Measurements from ENCODE around the gene ASH1L.

The ASH1L gene

DNA sequence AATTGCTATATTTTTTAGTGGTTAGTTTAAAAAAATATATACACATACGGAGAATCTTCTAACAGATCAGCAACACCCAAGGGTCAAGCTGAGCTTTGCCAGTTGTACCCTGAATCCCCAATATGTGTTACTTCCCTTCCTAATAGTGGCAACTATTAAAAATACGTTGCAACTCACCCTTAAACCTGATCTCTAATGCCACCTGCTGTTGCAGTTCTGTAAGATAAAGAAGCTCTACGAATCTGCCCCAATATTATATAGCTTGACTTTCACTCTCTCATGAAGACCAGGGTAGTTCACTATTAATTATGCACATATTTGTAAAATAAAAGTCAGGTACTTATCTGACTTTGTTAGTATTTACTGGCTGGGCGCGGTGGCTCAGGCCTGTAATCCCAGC is 58.4 kb downstream of the ASH1L start:
- no peak for TF ChIP-seq FOXP2 (optimal IDR thresholded peaks at IDR 0.05; ENCODE audit: borderline replicate concordance, extremely low read depth, extremely low read length, insufficient read depth)
- TF ChIP-seq, protein P1, sequence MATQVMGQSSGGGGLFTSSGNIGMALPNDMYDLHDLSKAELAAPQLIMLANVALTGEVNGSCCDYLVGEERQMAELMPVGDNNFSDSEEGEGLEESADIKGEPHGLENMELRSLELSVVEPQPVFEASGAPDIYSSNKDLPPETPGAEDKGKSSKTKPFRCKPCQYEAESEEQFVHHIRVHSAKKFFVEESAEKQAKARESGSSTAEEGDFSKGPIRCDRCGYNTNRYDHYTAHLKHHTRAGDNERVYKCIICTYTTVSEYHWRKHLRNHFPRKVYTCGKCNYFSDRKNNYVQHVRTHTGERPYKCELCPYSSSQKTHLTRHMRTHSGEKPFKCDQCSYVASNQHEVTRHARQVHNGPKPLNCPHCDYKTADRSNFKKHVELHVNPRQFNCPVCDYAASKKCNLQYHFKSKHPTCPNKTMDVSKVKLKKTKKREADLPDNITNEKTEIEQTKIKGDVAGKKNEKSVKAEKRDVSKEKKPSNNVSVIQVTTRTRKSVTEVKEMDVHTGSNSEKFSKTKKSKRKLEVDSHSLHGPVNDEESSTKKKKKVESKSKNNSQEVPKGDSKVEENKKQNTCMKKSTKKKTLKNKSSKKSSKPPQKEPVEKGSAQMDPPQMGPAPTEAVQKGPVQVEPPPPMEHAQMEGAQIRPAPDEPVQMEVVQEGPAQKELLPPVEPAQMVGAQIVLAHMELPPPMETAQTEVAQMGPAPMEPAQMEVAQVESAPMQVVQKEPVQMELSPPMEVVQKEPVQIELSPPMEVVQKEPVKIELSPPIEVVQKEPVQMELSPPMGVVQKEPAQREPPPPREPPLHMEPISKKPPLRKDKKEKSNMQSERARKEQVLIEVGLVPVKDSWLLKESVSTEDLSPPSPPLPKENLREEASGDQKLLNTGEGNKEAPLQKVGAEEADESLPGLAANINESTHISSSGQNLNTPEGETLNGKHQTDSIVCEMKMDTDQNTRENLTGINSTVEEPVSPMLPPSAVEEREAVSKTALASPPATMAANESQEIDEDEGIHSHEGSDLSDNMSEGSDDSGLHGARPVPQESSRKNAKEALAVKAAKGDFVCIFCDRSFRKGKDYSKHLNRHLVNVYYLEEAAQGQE (IDR thresholded peaks at IDR 0.05; ENCODE audit: insufficient read depth in 1 of 2, low read depth in 2 of 2, low read length in 2 of 2) = no peak
- TF ChIP-seq SIN3A (IDR thresholded peaks at IDR 0.05; ENCODE audit: borderline replicate concordance, insufficient read depth, low read length) = no peak
- no peak for TF ChIP-seq POLR2AphosphoS5 (IDR thresholded peaks at IDR 0.05; ENCODE audit: low read depth, low read length)
- no peak for TF ChIP-seq TAF1 (IDR thresholded peaks at IDR 0.05; ENCODE audit: borderline replicate concordance, insufficient read depth, low read length)

DNA sequence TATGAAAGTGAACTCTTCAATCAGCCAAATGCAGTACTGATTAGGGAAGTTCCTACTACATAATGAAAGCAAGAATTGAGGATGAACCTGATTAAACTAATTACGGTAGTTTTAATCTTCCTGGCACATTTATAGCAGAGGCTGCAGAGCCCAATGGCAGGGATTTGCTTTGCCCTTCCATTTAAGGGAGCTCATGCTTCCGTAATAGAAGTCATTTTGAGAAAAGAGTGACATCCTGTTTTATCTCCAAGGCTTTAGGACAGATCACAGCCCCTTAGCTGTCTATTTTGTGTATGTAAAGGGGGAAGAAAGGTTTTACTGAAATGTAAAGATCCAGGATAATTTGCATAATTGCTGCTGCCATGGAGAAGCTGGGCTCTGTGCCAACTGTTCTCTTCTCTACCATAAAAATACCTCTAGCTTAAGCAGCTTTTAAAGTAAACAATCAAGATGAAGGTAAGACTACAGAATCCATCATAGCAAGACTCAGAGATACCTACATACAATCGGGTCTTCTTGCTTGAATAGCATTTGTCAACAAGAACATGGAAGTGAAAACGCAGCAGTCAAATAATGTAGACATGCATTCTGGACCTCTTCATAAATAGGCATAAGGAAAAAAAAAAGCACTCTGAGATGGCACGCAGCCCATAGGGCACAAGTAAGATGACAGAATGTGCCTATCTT is 62.5 kb downstream of the ASH1L start:
- TF ChIP-seq, protein P1 (IDR thresholded peaks at IDR 0.05; ENCODE audit: insufficient read depth in 1 of 2, low read depth in 2 of 2, low read length in 2 of 2) = no peak
- TF ChIP-seq SIN3A (IDR thresholded peaks at IDR 0.05; ENCODE audit: borderline replicate concordance, insufficient read depth, low read length) = no peak
- no peak for TF ChIP-seq TAF1 (IDR thresholded peaks at IDR 0.05; ENCODE audit: borderline replicate concordance, insufficient read depth, low read length)
- no peak for TF ChIP-seq POLR2AphosphoS5 (IDR thresholded peaks at IDR 0.05; ENCODE audit: low read depth, low read length)
- no peak for TF ChIP-seq FOXP2 (optimal IDR thresholded peaks at IDR 0.05; ENCODE audit: borderline replicate concordance, extremely low read depth, extremely low read length, insufficient read depth)

DNA sequence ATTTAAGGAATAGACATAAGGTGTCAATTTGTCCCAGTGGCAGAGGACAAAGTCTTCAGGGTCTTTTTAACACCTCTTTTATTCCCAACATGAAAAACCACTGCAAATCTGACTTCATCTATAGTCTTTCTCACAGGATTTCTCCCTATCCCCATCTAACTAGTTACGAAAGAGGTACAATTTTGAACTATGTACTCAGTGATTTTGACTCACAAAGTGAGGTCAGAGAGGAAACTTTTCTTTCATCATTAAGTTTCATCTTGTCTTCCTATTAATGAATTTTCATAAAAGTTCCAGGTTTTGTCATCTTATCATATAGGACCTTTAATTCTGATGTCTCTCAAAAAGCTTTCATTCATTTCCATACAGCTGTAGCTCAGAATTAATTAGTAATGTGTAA is 63.3 kb downstream of the ASH1L start:
- no peak for TF ChIP-seq TAF1 (IDR thresholded peaks at IDR 0.05; ENCODE audit: borderline replicate concordance, insufficient read depth, low read length)
- no peak for TF ChIP-seq FOXP2 (optimal IDR thresholded peaks at IDR 0.05; ENCODE audit: borderline replicate concordance, extremely low read depth, extremely low read length, insufficient read depth)
- TF ChIP-seq SIN3A (IDR thresholded peaks at IDR 0.05; ENCODE audit: borderline replicate concordance, insufficient read depth, low read length) = no peak
- no peak for TF ChIP-seq POLR2AphosphoS5 (IDR thresholded peaks at IDR 0.05; ENCODE audit: low read depth, low read length)
- TF ChIP-seq, protein P1 (IDR thresholded peaks at IDR 0.05; ENCODE audit: insufficient read depth in 1 of 2, low read depth in 2 of 2, low read length in 2 of 2) = no peak

DNA sequence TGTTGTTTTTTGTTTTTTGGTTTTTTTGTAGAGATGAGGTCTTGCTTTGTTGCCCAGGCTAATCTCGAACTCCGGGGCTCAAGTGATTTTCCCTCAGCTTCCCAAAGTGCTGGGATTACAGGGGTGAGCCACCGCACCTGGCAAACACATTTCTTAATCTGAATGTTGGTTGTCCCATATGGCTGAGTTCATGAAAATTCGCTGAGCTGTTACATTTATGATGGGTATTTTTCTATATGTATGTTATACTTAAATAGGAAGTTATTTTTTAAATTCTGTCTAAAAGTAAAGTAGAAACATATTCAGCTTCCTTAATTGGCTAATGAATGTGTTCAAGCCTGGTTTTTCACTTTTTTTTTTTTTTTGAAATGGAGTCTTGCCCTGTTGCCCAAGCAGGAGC is 75.1 kb downstream of the ASH1L start:
- TF ChIP-seq, protein P1 (IDR thresholded peaks at IDR 0.05; ENCODE audit: insufficient read depth in 1 of 2, low read depth in 2 of 2, low read length in 2 of 2) = no peak
- TF ChIP-seq TAF1 (IDR thresholded peaks at IDR 0.05; ENCODE audit: borderline replicate concordance, insufficient read depth, low read length) (no peak), FOXP2 (optimal IDR thresholded peaks at IDR 0.05; ENCODE audit: borderline replicate concordance, extremely low read depth, extremely low read length, insufficient read depth) (no peak), POLR2AphosphoS5 (IDR thresholded peaks at IDR 0.05; ENCODE audit: low read depth, low read length) (no peak), SIN3A (IDR thresholded peaks at IDR 0.05; ENCODE audit: borderline replicate concordance, insufficient read depth, low read length) (no peak)

Data from PFSK-1 (cell line).